ENCODE measurements around the gene ZNF534.
"Not testable (repeated sequence)": the region's sequence is repeated elsewhere in the genome, so short reads cannot be mapped to it uniquely, and the experiment has no call there.

Gene ZNF534

GRCh38 chr19:52500474-52500873 lies 71.5 kb downstream of the ZNF534 start:
- not testable (repeated sequence) for DNase-seq

- DNase-seq = not testable (repeated sequence)
Observed at GRCh38 chr19:52500991-52501390, 72.0 kb downstream of the ZNF534 start.
